LNCAP (cell line): ENCODE results near the gene PTPRE.

Experiments used
- CTCF ChIP-seq: fragments of 450-650 bp; IDR thresholded peaks from 2 replicates; pipeline ENCODE4 v1.5.1; 2017; ENCODE audit warnings: mild to moderate bottlenecking

PTPRE gene

GRCh38 chr10:127976286-127976685, 69.4 kb downstream of the PTPRE start:
- TF ChIP-seq CTCF = no peak

- TF ChIP-seq CTCF = no peak
These were observed 69.9 kb downstream of the PTPRE start for GRCh38 chr10:127976701-127977356.

- TF ChIP-seq CTCF = no peak
These were observed 70.6 kb downstream of the PTPRE start for GRCh38 chr10:127977357-127978009.

GRCh38 chr10:127978481-127978880, 71.6 kb downstream of the PTPRE start:
- no peak for TF ChIP-seq CTCF

GRCh38 chr10:127979045-127979444, 72.1 kb downstream of the PTPRE start:
- TF ChIP-seq CTCF = no peak

- TF ChIP-seq CTCF = no peak
These were observed 72.7 kb downstream of the PTPRE start for GRCh38 chr10:127979566-127979965.

- TF ChIP-seq CTCF = no peak
These were observed 74.0 kb downstream of the PTPRE start for GRCh38 chr10:127980898-127981297.
